NCI-H128 (cell line): ENCODE measurements around the gene ABHD16A.
"Not testable (repeated sequence)": the region's sequence is repeated elsewhere in the genome, so short reads cannot be mapped to it uniquely, and the experiment has no call there.

Experiments
- DNase-seq: peaks from one replicate; lab custom pipeline; 2025; ENCODE audit not compliant: unreplicated experiment; lab: John Stamatoyannopoulos, UW

ABHD16A gene

GRCh38 chr6:31715022-31715958, 12.2 kb upstream of the ABHD16A start, which contains the start of gene LY6G6D:
Gene LY6G6D (plus strand): TSS chr6:31715348. CDS start chr6:31715356, 8 bp downstream.
- DNase-seq: no peak

GRCh38 chr6:31713991-31714684, 11.0 kb upstream of the ABHD16A start:
- no peak for DNase-seq

- DNase-seq: no peak
Observed at GRCh38 chr6:31713465-31713864, 10.3 kb upstream of the ABHD16A start.

- no peak for DNase-seq
Observed at GRCh38 chr6:31712296-31712695, 9.2 kb upstream of the ABHD16A start.

- no peak for DNase-seq
Observed at GRCh38 chr6:31711233-31711632, 8.1 kb upstream of the ABHD16A start.

- DNase-seq: no peak
Observed at GRCh38 chr6:31710523-31711219, 7.5 kb upstream of the ABHD16A start.

GRCh38 chr6:31709157-31709556, 6.0 kb upstream of the ABHD16A start:
- DNase-seq: not testable (repeated sequence)

- DNase-seq: no peak
Observed at GRCh38 chr6:31708224-31708623, 5.1 kb upstream of the ABHD16A start.

GRCh38 chr6:31707701-31708100, 4.6 kb upstream of the ABHD16A start:
- no peak for DNase-seq

- no peak for DNase-seq
Observed at GRCh38 chr6:31706599-31706998, 3.5 kb upstream of the ABHD16A start, which contains the start of gene LY6G6F. Gene LY6G6F (plus strand): TSS chr6:31706866. CDS start chr6:31706907, 41 bp downstream.

- no peak for DNase-seq
Observed at GRCh38 chr6:31705931-31706330, 2.8 kb upstream of the ABHD16A start.

GRCh38 chr6:31702405-31702818, 712 bp downstream of the ABHD16A start:
- no peak for DNase-seq

- DNase-seq: no peak
Observed at GRCh38 chr6:31701666-31702404, 1.3 kb downstream of the ABHD16A start.

- no peak for DNase-seq
Observed at GRCh38 chr6:31700740-31701401, 2.3 kb downstream of the ABHD16A start.

GRCh38 chr6:31697555-31697954, 5.6 kb downstream of the ABHD16A start:
- DNase-seq: no peak

GRCh38 chr6:31693535-31693934, 9.6 kb downstream of the ABHD16A start:
- no peak for DNase-seq

- no peak for DNase-seq
Observed at GRCh38 chr6:31692886-31693285, 10.2 kb downstream of the ABHD16A start.

GRCh38 chr6:31692353-31692752, 10.8 kb downstream of the ABHD16A start:
- no peak for DNase-seq

GRCh38 chr6:31691564-31692108, 11.5 kb downstream of the ABHD16A start:
- no peak for DNase-seq

GRCh38 chr6:31691078-31691463, 12.1 kb downstream of the ABHD16A start:
- no peak for DNase-seq
